GM12891 (cell line): Measurements from ENCODE around the gene GPAT2.
"Not testable (repeated sequence)": the region's sequence is repeated elsewhere in the genome, so short reads cannot be mapped to it uniquely, and the experiment has no call there.

Source experiments
- PAX5 ChIP-seq: IDR thresholded peaks from 2 replicates; pipeline ENCODE4 v1.6.1; 2011; ENCODE audit warnings: low read length, moderate library complexity, mild to moderate bottlenecking; ENCODE audit not compliant: insufficient read depth, severe bottlenecking
- POLR2A ChIP-seq: IDR thresholded peaks from 2 replicates; pipeline ENCODE4 v1.6.1; 2011; ENCODE audit warnings: low read depth, low read length, control low read depth
- POLR2AphosphoS5 ChIP-seq: IDR thresholded peaks from 2 replicates; pipeline ENCODE4 v1.6.1; 2011; ENCODE audit warnings: low read depth, low read length, control low read depth
- POU2F2 ChIP-seq: IDR thresholded peaks from 2 replicates; pipeline ENCODE4 v1.6.1; 2011; ENCODE audit warnings: low read depth, mild to moderate bottlenecking, control low read depth, low read length, moderate library complexity
- SPI1 ChIP-seq: IDR thresholded peaks from 2 replicates; pipeline ENCODE4 v1.6.1; 2011; ENCODE audit warnings: low read depth, low read length, control low read depth
- TAF1 ChIP-seq: IDR thresholded peaks from 2 replicates; pipeline ENCODE4 v1.6.1; 2011; ENCODE audit warnings: low read depth, low read length, control low read depth

GRCh38 chr2:95991351-95992094, 43.2 kb downstream of the GPAT2 start, which contains the start of gene ANKRD36C:
- TF ChIP-seq POLR2AphosphoS5, POLR2A, TAF1, SPI1, PAX5, POU2F2: not testable (repeated sequence)
